NB4 (cell line): Measurements from ENCODE around the gene PTGFRN.

Experiments
- DNase-seq: peaks from one replicate; pipeline ENCODE4 v3.0.0; 2010; ENCODE audit warnings: low read depth
- H3K4me3 ChIP-seq: one replicate; pipeline ENCODE4 v1.5.1; 2011; ENCODE audit warnings: mild to moderate bottlenecking, low read depth, low read length, moderate library complexity
- CTCF ChIP-seq: IDR thresholded peaks from one replicate; pipeline ENCODE4 v1.5.1; 2012; ENCODE audit warnings: low read depth, low read length
- MAX ChIP-seq: IDR thresholded peaks from 2 replicates; pipeline ENCODE4 v1.6.1; 2011; ENCODE audit warnings: low read depth, low read length
- MYC ChIP-seq: IDR thresholded peaks from 2 replicates; pipeline ENCODE4 v1.6.1; 2011; ENCODE audit warnings: low read depth, low read length
- POLR2A ChIP-seq: IDR thresholded peaks from 2 replicates; pipeline ENCODE4 v1.6.1; 2011; ENCODE audit warnings: mild to moderate bottlenecking; ENCODE audit not compliant: insufficient read length; ENCODE audit errors: extremely low read depth

The PTGFRN gene

GRCh38 chr1:116900471-116901365, 9.0 kb upstream of the PTGFRN start:
- no peak overlapping the region for H3K4me3 ChIP-seq
- DNase-seq = no peak
- TF ChIP-seq MYC = no peak
- TF ChIP-seq MAX = no peak
- TF ChIP-seq POLR2A = no peak
- no peak for TF ChIP-seq CTCF

- no peak for DNase-seq
- TF ChIP-seq MYC = no peak
- no peak for TF ChIP-seq MAX
- no peak for TF ChIP-seq POLR2A
- TF ChIP-seq CTCF = no peak
- H3K4me3 ChIP-seq = no peak overlapping the region
These were observed 7.7 kb upstream of the PTGFRN start for GRCh38 chr1:116902027-116902426.

GRCh38 chr1:116902723-116903383, 6.9 kb upstream of the PTGFRN start:
- no peak overlapping the region for H3K4me3 ChIP-seq
- TF ChIP-seq CTCF (no peak), MAX (no peak), POLR2A (no peak), MYC (no peak)
- DNase-seq = no peak

GRCh38 chr1:116904791-116905320, 4.9 kb upstream of the PTGFRN start:
- DNase-seq = no peak
- H3K4me3 ChIP-seq = no peak overlapping the region
- TF ChIP-seq CTCF (no peak), MAX (no peak), MYC (no peak), POLR2A (no peak)

- no peak for DNase-seq
- no peak for TF ChIP-seq MAX
- no peak for TF ChIP-seq POLR2A
- no peak for TF ChIP-seq CTCF
- no peak for TF ChIP-seq MYC
- no peak overlapping the region for H3K4me3 ChIP-seq
These were observed 2.9 kb upstream of the PTGFRN start for GRCh38 chr1:116906812-116907211.
